Mesenteric fat pad (tissue), 1 donor: ENCODE data around the gene DNMT3A. TPM values are rescaled to one million over a fixed set of nuclear protein-coding genes. Genes with fewer than 3 reads are reported as not detected.
"Not testable (repeated sequence)": the region's sequence is repeated elsewhere in the genome, so short reads cannot be mapped to it uniquely, and the experiment has no call there.

ENCODE experiments used
- DNase-seq: peaks from one replicate; pipeline ENCODE4 v3.0.0-alpha.2; 2020; ENCODE audit warnings: low spot score
- total RNA-seq: library from RNA; stranded (reverse); fragmentation: NEBNext Ultra II Directional; extraction: Animal tissue kit (Norgen Biotek cat#: 25700); gene quantifications from one replicate; pipeline ENCODE4 v1.2.1, GENCODE V29; 2021
- donor health status: DM: yes; HTN: yes; CAD: no.

DNMT3A gene
- total RNA-seq, 1 donor from 2014 or later: 24.4 TPM

DNA sequence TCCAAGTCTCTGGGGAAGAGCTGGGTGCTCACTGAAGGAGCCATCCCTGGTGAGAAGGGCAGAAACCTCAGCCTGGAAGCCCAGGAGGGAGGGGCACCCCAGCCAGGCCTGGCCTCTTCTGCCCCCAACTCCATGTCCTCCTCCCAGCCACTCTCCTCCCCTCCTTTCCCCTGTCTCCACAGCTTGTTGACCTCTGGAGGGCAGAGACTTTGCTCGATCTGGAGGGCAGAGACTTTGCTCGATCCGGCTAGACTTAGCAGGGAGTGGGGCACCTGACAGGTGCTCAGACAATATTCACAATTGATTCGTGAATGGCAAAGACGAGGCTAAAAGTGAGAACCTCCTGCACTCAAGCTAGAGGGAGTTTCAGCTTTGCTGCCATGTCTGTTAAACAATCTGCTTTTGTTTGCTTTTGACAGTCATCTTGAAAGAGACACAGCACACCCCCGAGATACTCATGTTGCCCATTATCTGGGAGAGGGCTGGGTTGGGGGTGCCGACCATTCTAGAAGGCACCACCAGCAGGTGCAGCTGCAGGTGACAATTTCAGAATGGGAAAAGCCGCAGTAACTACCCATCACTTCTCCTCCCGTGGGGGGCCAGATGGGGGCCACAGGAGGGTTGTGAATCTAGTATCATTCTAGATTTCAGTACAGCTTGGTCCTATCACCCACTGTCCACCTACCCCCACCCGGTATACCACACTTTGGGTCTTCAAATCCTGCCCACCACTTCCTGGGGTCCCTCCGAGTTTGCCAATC, 54.8 kb downstream of the DNMT3A start:
- DNase-seq: no peak

DNA sequence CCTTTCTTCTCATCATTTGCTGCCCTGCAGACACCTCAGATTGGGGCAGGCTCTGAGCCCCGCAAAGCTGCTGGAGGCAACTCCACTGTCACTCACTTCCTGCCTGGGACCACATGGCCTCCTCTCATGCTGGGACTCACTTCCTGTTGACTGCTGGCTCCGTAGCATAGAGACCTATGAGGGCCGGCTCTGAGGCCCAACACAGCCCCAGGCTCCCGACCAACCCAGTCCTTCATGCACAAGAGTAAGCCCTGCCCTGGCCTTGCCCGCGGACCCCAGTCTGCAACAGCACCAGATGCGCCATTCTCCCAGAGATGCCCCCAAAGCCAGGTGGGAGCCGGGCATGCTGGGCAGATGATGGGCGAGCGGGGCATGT, 55.7 kb downstream of the DNMT3A start:
- DNase-seq: no peak

DNA sequence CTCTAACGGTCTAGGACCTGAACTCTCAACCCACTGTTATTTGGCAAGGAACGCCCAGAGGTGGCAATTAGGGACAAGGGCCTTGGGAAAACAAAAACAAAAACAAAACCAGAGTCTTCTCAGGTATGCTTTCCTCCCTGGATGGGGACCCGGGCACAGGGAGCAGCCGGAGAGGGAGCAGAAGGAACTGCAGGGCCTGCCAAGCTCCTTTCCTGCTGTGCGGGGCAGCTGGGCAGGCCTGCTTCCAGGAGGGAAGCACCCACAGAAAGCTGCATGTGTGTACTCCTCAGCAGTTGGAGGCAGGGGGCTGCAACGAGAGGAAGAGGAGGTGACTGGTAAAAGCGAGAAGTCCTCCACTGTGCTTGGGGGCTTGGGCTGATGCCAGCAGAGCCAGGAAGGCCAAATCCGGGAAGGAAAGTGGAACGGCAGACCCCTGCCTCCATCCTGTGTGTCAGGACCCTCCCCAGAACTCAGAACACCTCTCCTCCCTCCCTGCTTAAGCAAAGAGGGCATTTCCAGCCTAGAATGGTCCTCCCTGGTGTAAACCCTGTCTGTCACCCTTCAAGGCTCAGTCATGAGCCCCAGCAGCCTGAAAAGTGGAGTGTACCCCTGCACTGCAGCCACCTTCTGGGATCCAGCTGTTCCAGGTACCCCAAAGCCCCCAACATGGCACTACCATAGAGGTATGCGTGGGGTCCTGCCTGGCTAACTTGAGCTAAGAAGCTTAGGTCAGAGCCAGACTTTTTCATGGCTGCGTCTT, 56.3 kb downstream of the DNMT3A start:
- DNase-seq: no peak

DNA sequence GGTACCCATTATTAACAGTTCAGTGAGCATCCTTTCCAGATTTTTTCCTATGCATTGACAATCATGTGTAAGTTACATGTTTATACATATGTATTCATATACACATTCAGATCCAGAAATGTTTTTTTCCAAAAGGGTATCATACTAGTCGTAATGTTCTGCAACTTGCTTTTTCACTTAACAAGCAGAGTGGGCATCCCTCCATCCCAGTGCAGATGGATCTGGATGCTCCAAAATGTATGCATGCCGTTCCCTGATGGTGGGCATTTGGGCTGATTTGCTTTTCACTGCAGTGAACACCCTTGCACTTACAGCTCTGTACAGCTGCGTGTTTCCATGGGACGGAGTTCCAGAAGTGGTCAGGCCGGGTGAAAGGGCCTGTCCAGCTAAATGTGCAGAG, 57.0 kb downstream of the DNMT3A start:
- no peak for DNase-seq

DNA sequence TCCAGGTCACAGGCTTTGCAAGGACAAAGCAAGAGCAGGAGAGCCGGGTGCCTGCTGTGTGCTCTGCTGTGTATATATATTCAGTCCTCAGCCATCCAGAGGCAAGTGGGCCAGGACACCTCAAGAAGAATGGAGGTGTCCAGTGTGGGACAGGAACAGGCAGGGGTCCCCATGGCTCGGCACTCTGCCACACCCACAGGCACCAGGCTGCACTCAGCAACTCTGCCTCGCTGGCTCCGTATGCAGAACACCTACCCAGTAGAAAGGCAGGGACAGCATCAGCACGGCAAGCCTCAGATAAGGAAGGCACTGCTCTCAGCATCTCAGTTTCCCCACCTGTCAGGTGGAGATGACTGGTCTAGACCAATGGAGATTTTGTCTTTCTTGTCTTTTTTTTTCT, 57.8 kb downstream of the DNMT3A start:
- no peak for DNase-seq

DNA sequence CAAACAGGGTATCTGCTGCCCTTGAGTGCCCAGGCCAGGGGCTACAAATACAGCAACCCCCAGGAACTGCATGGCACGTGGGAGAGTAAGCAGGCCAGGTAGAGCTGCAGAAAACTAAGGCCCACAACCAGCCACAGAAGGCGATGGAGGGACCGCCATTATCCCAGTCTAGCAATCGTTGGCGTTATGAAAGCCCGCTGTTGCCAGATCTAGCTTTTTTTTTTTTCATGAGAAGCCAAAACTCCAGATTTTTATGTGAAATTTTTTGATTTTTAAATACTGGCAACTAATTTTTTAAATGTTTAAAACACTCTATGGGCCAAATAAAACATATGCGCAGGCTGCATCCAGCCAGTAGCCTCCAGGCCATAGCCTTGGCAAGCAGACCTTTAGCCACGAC, 59.8 kb downstream of the DNMT3A start:
- no peak for DNase-seq

DNA sequence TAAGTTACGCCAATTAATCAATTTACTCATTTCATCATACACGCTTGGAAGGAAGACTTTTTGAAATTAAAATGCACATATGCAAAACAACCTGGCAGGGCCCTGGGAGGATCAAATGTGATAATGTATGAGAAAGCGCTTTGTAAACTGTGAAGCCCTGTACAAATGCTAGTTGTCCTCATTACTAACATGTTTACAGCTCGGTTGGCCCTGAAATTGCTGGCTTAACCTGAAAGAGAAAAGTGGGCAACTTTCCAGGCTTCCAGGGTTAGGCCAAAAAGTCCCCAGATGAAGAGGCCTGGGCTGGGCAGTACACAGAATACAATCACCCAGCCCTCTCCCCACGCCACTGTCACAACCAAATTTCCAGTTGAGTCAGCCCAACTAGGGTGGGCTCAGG, 60.2 kb downstream of the DNMT3A start:
- no peak for DNase-seq

DNA sequence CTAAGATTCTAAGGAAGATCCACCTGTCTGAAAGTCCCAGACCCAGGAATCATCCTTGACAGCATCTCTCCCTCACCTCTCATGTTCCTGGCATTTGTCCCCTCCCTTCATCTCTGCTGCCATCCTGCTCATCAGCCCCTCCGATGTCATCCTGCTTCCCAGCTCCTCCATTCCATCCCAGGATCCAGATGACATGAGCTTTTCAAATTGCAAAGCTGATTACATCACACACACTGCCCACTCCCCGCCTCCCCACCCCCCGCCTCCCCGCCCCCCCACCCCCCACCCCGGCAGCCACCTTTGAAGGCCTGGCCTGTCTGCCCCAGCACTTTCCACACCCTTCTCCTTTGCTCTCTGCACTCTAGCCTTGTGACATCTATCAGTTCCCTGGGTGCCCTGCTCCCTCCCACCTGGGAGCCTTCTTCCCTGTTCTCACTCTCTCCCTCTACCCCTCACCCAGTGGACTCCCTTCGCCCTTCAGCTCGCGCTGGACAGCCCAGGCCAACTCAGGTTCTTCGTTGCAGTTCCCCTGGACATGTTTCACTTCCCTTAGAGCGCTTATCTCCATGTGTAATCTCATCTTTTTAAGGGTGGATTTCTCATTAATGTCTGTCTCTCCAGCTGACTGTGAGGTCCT, 61.6 kb downstream of the DNMT3A start:
- no peak for DNase-seq

DNA sequence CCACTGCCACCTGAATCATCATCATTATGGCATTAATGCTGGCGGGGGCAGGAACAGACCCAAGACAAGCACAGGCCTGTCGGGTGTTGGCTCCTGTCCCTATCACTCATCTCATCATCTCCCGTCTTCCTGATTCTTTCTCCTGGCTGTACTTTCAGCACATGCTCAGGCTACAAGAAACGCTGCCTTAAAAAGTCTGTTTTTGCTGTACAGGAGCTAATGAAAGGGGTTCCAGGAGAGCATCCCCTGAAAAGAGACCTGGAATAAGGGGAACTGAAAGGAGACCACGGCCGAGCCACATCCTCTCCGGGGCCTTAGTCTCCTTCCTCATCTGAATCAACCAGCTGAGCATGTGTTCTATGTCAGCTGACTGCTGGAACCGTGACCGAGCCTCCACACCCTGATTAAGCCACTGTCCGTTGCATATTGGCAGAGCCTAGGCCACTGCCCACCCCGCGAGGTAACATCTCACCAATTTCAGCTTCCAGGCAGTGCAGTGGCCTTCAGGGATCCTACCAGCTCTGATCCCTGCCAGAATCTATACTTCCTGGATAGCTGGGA, 62.6 kb downstream of the DNMT3A start:
- no peak for DNase-seq

DNA sequence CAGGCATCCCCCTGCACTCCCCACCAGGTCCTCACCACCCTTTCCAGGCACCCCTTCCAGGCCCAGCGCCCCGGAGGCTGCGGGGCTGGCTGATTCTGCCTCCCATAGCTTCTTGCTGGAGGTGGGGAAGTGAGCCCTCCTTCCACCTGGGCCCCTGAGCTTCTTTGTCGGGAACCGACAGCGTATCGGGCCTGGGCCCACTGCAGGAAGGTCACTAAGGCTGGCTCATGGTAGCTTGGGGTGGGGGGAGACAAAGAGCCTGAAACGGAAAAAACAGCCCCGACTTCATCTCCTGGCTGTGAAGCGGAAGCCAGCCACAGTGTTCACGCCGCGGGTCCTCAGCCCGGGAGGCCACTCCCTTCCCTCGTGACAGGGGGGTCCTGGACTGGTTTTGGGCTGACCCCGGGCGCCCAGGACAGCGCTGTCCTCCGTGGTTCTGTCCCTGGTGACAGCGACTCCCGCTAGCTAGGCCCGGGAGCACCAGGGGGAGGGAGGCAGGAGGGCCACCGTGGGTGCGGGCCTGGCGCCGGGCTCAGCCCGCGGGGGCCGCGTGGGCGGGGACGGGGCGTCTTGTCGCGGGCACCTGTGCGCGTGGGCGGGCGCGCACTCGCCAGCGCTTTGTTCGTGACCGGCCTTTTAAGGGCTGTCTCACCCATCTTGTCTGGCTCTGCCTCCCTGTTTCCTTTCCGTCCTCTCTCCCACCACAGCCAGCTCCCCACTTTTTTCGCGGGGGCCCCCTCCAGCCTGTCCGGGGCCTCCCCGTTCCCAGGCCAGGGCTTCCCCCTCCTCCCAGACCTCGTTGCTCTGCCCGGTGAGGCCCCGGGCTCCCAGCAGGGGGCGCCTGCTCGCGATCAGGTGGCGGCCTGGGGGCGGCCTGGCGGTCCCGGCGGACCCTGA, 64.9 kb downstream of the DNMT3A start:
- DNase-seq: no peak

DNA sequence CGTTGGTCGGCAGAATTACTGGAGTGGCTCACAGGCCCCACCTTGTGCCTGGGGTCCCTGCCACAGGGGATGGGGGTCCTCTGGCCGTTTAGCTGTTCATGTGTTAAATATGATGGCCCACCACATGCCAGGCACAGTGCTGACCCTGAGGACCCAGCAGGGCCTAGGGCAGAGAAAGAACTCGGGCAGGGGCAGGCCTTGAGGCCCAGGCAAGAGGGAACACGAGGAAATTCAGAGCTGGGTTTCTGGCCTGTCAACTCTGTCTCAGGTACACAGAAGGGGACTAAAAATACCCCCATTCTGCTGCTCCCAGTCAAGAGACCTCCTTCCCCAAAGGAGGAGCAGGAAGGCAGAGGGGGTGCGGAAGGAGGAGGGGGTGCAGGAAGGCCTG, 66.2 kb downstream of the DNMT3A start:
- no peak for DNase-seq

DNA sequence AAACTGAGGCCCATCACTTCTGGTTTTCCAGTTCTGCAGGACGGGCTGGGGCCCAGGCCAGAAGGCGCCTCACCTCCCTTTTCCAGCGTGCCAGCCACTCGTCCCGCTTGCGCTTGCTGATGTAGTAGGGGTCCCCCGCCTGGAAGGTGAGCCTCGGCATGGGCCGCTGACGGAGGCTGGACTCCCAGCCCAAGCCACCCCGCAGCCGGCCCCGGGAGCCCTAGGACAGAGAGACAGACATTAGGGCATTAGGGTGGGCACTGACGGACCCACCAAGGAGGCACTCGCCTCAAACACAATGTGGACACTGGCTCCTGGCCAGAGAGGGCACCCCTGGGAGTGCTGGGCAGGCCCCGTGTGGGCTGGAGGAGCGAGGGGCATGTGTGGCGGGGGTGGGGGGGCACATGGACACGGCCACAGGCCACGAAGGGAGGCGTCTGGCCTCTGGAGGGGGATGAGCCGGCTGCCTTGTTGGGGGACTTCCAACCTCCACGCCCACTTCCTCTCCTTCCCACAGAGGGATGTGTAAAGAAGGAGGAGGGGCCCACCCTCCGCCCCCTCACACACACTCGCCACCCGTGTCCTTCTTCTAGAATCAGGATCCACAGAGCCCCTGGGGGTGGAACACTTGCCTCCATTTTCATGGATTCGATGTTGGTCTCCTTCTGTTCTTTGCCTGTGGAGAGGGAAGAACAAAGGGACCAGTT, 66.7 kb downstream of the DNMT3A start:
- no peak for DNase-seq

DNA sequence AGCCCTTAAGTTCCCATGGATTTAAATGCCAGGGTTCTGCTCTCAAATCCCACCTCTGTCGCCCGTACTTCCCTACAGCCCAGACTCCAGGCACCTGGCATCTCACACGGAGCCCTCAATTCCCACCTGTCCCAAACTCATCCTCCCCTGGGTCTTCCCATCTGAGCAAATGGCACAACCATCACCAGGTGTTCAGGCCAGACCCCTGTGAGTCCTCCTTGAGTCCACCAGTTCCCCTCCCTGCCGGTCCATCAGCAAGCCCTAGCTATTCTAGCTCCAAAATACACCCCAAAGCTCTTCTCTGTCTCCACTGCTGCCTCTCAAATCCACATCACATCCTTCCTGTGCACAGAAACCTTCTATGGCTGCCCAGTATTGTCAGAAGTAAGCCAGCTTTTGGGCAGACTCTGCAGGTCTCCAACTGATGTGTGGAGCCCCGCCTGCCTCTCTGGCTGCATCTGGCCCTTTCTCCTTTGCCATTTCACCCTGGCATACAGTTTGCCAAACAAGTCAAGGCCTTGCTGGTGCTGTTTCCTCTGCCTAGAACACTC, 67.7 kb downstream of the DNMT3A start:
- DNase-seq: no peak

DNA sequence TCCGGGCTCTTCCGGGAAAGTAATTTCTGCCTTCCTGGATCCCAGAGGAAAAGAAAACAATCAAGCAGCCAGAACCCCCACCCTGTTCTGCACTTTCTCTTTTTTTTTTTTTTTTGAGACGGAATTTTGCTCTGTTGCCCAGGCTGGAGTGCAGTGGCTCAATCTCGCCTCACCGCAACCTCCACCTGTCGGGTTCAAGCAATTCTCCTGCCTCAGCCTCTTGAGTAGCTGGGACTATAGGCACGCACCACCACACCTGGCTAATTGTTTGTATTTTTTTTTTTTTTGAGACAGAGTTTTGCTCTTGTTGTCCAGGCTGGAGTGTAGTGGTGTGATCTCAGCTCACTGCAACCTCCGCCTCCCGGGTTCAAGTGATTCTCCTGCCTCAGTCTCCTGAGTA, 69.0 kb downstream of the DNMT3A start:
- DNase-seq: not testable (repeated sequence)

DNA sequence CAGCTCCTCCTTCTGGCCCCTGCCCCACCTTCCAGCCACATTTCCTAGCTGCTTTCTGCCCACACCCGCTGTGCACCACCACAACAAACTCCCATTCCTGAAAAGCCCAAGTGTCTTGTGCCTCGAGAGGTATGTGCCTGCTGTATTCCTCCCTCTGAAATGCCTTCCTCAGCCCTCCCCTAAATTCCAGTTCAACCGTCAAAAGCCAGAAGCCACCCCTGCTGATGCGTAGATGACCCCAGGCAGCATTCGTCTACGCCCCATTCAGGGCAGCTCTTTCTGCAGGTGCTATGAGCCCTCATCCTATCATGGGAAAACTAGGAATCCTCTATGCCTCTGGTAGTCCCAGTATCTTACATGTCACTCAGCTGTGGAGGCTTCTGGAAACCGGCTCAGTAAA, 71.7 kb downstream of the DNMT3A start:
- no peak for DNase-seq

DNA sequence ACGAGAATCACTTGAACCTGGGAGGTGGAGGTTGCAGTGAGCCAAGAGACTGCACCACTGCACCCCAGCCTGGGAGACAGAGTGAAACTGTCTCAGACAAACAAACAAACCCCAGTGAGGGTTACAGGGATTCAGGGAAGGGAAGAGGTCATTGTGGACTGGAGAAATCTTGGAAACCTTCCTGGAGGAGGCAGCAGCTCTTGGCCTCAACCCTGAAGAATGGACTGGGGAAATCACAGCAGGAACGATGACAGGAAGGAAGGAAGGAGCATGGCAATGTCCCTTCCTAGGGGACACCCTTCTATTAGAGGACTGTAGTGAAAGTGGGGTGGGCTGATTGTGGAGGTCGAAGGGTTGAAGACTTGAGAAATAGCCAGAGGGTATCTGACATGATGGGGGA, 72.5 kb downstream of the DNMT3A start:
- no peak for DNase-seq

DNA sequence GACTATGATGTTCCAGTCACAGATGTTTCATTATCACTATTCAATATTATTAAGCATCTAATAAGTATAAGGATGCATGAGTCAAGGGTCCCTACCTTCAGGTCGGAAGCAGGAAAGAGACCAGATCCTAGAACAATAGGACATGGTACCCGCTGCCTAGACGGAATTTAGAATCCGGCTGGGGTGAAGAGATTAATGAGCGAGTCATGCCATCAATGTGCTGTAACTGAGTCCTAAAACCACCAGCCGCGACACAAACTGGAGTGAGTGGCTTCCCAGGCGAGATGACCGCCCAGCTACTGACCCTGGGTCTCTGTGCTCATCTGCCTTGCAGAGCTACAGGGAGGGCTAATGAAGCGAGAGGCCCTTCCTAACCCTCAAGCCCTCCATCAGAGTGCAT, 73.6 kb downstream of the DNMT3A start:
- no peak for DNase-seq

DNA sequence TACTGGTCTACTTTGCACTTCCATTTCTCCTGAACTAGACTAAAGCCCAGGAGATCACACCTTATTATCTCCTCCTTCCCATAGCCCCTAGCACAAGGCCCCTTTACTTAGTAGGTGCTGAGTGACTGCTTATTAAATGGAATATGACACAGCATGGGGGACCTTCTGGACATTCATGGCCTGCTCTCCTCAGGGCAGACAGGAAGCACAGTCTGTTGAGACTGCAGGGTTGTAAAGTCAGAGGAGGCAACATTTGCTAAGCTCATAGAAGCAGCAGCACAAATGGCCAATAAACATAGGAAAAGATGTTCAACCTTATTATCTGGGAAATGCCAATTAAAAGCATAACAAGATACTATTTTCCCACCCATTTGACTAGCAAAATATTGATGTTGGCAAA, 75.3 kb downstream of the DNMT3A start:
- no peak for DNase-seq

DNA sequence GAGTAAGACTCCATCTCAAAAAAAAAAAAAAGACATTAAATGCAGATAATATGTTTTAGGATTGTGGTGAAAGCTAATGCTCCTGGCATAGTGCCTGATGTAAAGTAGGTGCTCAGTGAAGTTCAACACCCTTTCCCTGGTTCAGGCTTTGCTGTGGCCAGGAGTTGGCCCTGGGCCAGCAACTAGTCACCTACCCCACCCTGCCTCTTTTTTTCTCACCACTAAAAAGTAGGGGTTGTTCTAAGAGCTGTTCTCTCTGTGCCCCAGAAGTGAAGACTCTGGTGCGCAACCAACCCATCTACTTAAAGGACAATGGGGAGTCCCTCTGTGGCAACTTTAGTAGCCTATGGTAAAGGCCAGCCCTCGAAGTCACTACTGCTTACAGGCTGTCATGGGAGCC, 75.9 kb downstream of the DNMT3A start:
- no peak for DNase-seq

DNA sequence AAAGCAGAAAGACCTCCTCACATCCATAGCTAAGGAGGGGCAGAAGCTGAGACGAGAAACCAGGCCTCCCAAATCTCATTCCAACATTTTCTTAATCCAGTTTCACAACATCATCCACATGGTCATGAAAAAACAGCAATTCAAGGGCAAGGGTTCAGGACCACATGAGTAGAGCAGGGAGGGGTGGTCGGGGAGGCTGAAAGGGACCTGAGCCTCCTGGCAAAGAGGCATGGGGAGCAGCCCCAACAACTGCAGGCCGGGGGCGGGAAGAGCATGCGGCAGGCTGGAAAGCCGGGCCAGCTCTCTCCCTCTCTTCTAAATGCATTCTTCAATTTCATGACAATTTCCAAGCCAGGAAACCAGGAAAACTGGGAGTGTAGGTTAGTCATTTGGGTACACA, 76.7 kb downstream of the DNMT3A start:
- no peak for DNase-seq
